ENCODE results near the gene USP8. TPM values are rescaled to one million over a fixed set of nuclear protein-coding genes. Genes with fewer than 3 reads are reported as not detected.

Gene USP8
- 25.5 and 49.9 TPM in 2 replicates for total RNA-seq

DNA sequence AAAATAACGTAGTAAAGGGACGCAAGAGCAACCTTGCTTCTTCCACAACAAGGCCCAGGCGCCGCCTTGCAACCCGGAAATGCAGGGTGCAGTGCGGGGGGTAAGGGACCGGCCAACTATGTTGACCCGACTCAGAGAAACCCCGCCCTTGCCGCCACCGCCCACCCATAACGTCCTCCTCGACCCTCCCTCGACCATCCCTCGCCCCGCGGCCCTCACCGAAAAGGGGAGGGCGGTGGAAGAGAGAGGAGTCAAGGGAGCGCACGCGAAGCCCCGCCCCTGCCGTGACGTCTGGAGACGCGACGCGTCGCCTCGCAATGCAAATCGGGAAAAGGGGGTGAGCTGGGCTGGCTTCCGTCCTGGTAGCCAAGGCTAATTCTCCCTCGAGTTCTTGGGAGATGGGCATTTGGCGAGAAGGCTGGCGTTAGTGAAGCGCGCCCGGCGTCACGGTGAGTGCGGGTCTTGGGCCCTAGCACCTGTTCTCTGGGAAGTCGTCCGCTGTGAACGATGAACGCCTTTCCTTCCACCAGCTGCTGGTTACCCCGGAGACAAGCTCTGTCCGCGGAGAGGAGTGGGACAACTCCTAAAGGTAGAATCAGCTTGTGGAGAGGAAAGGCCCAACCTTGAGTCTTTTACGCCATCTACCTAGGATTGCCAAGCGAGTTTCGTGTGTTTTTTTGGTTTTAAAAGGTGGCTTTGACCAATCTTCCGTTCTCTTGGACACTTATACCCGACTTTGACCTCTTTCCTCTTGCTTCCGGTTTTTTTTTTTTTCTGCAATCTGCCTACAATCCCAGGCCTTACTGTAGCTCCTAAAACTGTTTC, at the start of gene USP8:
Gene USP8 (plus strand): TSS at position 340 of the 825 bp plus-strand sequence. CDS start 14,669 bp downstream, outside the sequence.

DNA sequence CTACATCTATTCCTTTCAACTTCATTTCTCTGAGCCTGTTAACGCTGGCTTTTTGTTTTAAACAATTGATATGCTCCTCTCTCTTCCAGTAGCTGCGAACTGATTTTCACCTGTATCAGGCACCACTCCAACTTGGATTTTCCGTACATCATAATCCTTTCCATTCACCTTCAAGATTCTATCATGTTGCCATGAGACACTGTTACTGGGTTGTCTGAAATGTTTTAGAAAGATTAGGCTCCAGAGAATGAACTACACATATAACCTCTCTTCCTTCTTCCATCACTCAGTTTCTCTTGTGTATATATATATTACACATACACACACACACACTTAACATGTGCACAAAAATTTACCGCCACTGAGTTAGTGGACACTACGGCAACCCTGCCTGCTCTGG, 122.4 kb downstream of the USP8 start, which contains the start of gene USP50:
Gene USP50 (minus strand): TSS at position 101 of the 400 bp plus-strand sequence. CDS start 141 bp downstream, outside the sequence.

Other genes with a start within 250 kb of the USP8 start
- gene SLC27A2, start 242.2 kb upstream of the USP8 start, total RNA-seq: not detected in 2 replicates
- not detected in 2 replicates for gene HDC, start 158.7 kb upstream of the USP8 start, total RNA-seq
- gene GABPB1, start 69.2 kb upstream of the USP8 start, total RNA-seq: 16.7 and 24.6 TPM in 2 replicates
- 1.6 TPM in 1 of 2 replicates, not detected in the other for gene USP50, start 122.3 kb downstream of the USP8 start, total RNA-seq